ENCODE results near the gene RSPH3. TPM values are rescaled to one million over a fixed set of nuclear protein-coding genes. Genes with fewer than 3 reads are reported as not detected.
"Not testable (repeated sequence)": the region's sequence is repeated elsewhere in the genome, so short reads cannot be mapped to it uniquely, and the experiment has no call there.

RSPH3 gene
- total RNA-seq, 4 donors from 2014 or later = 1.9 to 4.4 (median 2.3) TPM

- Histone ChIP-seq H3K4me1 (peaks cover 0 to 4% of the 10 kb centered on the region in 2 donors), H3K27ac (no peak overlapping the region), H3K4me3 (peak overlapping the region in 1 of 4 donors; percentile 13), H3K36me3 (no peaks in the 10 kb centered on the region), H3K9me3 (no peaks in the 10 kb centered on the region), H3K27me3 (no peaks in the 10 kb centered on the region)
- intact Hi-C loops (cut with DNase I; ENCODE audit: low total_unique reads) = loop anchor here (1.0 kb wide), 2 partner anchors 62 to 92 kb away; no protein-coding TSS in a partner anchor
- peak; percentile 76 to 93 (median 79) for TF ChIP-seq CTCF (IDR thresholded peaks at IDR 0.05 in 4 of 5, conservative IDR thresholded peaks at IDR 0.05 in 1 of 5)
- TF ChIP-seq POLR2A (IDR thresholded peaks at IDR 0.05) = no peak
- DNase-seq = peak; percentile 30 to 53
- in situ Hi-C loops (cut with MboI; ENCODE audit: low sequenced_read_pairs in 4 of 4) = loop anchor here (5.0 to 10.0 kb wide), 3 partner anchors 63 to 93 kb away; no protein-coding TSS in a partner anchor
- peak; percentile 82 to 87 for ATAC-seq
Measured at GRCh38 chr6:159042003-159042825, 42.2 kb upstream of the RSPH3 start.

GRCh38 chr6:159041181-159041580 lies 41.2 kb upstream of the RSPH3 start:
- H3K9me3 ChIP-seq = no peaks in the 10 kb centered on the region
- H3K36me3 ChIP-seq = no peaks in the 10 kb centered on the region
- DNase-seq (no peak), ATAC-seq (no peak)
- in situ Hi-C loops (cut with MboI; ENCODE audit: low sequenced_read_pairs in 4 of 4) = loop anchor here (5.0 to 10.0 kb wide), 3 partner anchors 64 to 94 kb away; no protein-coding TSS in a partner anchor
- TF ChIP-seq CTCF (IDR thresholded peaks at IDR 0.05 in 4 of 5, conservative IDR thresholded peaks at IDR 0.05 in 1 of 5) (no peak), POLR2A (IDR thresholded peaks at IDR 0.05) (no peak)
- no peaks in the 10 kb centered on the region for H3K27me3 ChIP-seq
- H3K4me3 ChIP-seq = no peak overlapping the region
- H3K4me1 ChIP-seq = peaks cover 0 to 4% of the 10 kb centered on the region in 2 donors
- intact Hi-C loops (cut with DNase I; ENCODE audit: low total_unique reads) = no loop called here
- no peak overlapping the region for H3K27ac ChIP-seq

- DNase-seq (no peak), ATAC-seq (no peak)
- no peaks in the 10 kb centered on the region for H3K9me3 ChIP-seq
- in situ Hi-C loops (cut with MboI; ENCODE audit: low sequenced_read_pairs in 4 of 4) = loop anchor here (5.0 to 10.0 kb wide), 3 partner anchors 65 to 95 kb away; no protein-coding TSS in a partner anchor
- intact Hi-C loops (cut with DNase I; ENCODE audit: low total_unique reads) = no loop called here
- no peaks in the 10 kb centered on the region for H3K4me1 ChIP-seq
- H3K27ac ChIP-seq = no peak overlapping the region
- TF ChIP-seq POLR2A (IDR thresholded peaks at IDR 0.05) = no peak
- no peak for TF ChIP-seq CTCF (IDR thresholded peaks at IDR 0.05 in 4 of 5, conservative IDR thresholded peaks at IDR 0.05 in 1 of 5)
- H3K27me3 ChIP-seq = no peaks in the 10 kb centered on the region
- no peaks in the 10 kb centered on the region for H3K36me3 ChIP-seq
- no peak overlapping the region for H3K4me3 ChIP-seq
Measured at GRCh38 chr6:159039885-159040258, 39.9 kb upstream of the RSPH3 start.

- intact Hi-C loops (cut with DNase I; ENCODE audit: low total_unique reads) = no loop called here
- Histone ChIP-seq H3K27me3 (no peaks in the 10 kb centered on the region), H3K27ac (no peak overlapping the region), H3K9me3 (no peaks in the 10 kb centered on the region), H3K36me3 (no peaks in the 10 kb centered on the region), H3K4me3 (no peak overlapping the region), H3K4me1 (no peaks in the 10 kb centered on the region)
- in situ Hi-C loops (cut with MboI; ENCODE audit: low sequenced_read_pairs in 4 of 4) = no loop called here
- no peak for TF ChIP-seq CTCF (IDR thresholded peaks at IDR 0.05 in 4 of 5, conservative IDR thresholded peaks at IDR 0.05 in 1 of 5)
- no peak for TF ChIP-seq POLR2A (IDR thresholded peaks at IDR 0.05)
- ATAC-seq (peak in 1 of 2 donors; percentile 20), DNase-seq (no peak)
Measured at GRCh38 chr6:159038914-159039884, 39.2 kb upstream of the RSPH3 start.

- H3K4me3 ChIP-seq; DNase-seq; H3K4me1 ChIP-seq; H3K27me3 ChIP-seq; H3K27ac ChIP-seq; intact Hi-C loops (cut with DNase I; ENCODE audit: low total_unique reads); ATAC-seq; H3K36me3 ChIP-seq; in situ Hi-C loops (cut with MboI; ENCODE audit: low sequenced_read_pairs in 4 of 4); H3K9me3 ChIP-seq: not testable (repeated sequence)
Measured at GRCh38 chr6:159038318-159038717, 38.3 kb upstream of the RSPH3 start.

All from gastrocnemius medialis (tissue), 4 donors.